Erythroblast (primary cell): ENCODE results near the gene SYDE1.

Experiments
- GATA1 ChIP-seq: IDR thresholded peaks from 2 replicates; pipeline ENCODE4 v1.6.1; 2011; ENCODE audit warnings: low read depth, mild to moderate bottlenecking, control low read depth, low read length, moderate library complexity
- POLR2A ChIP-seq: IDR thresholded peaks from 2 replicates; pipeline ENCODE4 v1.6.1; 2011; ENCODE audit warnings: mild to moderate bottlenecking, low read length

GRCh38 chr19:15108145-15108844 is 1.1 kb downstream of the SYDE1 start:
- TF ChIP-seq POLR2A (no peak), GATA1 (no peak)
